Measurements from ENCODE around the gene FBXW2. TPM values are rescaled to one million over a fixed set of nuclear protein-coding genes. Genes with fewer than 3 reads are reported as not detected.

The FBXW2 gene, protein sequence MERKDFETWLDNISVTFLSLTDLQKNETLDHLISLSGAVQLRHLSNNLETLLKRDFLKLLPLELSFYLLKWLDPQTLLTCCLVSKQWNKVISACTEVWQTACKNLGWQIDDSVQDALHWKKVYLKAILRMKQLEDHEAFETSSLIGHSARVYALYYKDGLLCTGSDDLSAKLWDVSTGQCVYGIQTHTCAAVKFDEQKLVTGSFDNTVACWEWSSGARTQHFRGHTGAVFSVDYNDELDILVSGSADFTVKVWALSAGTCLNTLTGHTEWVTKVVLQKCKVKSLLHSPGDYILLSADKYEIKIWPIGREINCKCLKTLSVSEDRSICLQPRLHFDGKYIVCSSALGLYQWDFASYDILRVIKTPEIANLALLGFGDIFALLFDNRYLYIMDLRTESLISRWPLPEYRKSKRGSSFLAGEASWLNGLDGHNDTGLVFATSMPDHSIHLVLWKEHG
- total RNA-seq = 25.6 and 29.5 TPM in 2 replicates

DNA sequence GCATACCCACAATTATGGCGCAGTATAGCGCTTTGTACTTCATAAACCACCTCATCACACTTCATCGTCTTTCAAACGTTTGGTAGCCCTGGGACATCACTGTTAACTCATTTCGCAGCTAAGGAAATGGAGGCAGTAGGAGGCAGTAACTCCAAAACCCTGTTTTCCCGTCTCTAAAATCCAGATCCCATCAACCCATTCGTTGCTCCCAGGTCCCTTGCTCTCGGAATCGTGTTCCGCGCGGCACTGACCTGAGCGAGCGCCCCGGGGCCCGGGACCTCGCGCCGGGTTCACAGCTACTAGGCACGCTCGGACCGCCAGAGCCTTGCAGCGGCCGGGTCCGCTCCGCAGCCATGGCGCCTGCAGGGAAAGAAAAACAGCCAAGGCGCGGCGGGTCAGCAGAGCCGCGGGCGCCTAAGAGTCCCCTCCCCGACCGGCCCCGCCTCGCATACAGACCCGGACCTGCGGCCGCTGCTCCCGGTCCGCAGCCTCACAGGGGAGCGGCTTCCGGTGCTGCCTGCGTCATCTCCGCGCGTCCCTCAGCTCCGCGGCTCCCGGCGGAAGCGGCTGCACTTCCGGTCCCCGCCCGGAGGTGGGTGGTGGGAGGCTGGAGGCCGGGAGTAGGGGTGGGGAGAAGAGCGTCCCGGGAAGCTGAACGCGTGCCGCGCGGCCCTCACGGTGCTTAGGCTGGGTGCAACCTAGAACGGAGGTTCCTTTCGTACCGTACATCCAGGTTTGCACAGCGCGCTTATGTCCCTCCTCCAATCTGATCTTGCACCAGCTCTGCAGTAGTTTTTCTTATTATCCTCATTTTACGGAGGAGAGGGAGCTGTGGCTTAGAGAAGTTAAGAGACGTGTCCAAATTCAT is at the start of gene FBXW2:
Gene FBXW2, minus strand, starts transcription at position 519 of the 868 bp plus-strand sequence. CDS start 5,158 bp downstream, outside the sequence.

DNA sequence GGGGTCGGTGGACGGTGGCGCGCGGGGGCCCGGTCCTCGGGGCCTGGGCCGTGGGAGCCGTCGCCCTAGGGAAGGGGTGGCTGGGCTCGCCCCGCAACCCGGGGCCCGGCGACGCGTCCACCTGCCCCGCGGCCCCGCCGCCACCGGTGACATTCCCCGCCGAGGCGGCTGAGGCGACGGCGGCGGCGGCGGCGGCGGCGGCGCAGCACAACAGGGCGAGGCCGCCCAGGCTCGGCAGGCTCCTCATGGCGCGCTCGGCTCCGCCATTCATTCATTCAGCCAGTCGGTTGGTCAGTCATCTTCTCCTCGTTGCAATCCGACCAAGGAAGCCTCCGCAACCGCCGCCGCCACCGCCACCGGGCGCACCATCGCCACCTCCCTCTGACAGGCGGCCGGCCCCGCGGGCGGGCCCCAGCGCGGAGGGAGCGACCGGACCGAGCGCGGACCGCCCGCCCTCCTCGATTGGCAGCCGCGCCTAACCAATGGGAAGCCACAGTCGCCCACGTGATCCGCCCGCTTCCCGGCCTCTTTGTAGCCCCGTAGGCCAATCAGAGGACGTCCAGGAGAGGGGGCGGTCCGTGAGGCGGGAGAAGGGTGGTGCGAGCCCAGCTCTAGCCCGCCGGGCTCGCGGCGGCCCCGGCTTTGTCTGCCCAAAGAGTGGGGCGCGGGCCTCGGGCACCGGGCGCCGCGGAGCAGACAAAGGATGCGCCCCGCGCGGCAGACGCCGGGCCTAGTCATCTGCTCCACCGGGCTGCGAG is 78.9 kb downstream of the FBXW2 start, which contains the start of gene MEGF9:
Gene MEGF9, minus strand, starts transcription at position 383 of the 758 bp plus-strand sequence. Its CDS starts 112 bp downstream, at position 271.

Other genes starting within 250 kb of the FBXW2 start
- 121 and 153 TPM in 2 replicates for gene CDK5RAP2, start 213.2 kb downstream of the FBXW2 start, total RNA-seq
- gene MEGF9, start 78.9 kb downstream of the FBXW2 start, total RNA-seq = 9.8 and 12.1 TPM in 2 replicates
- 25.6 and 26.3 TPM in 2 replicates for gene PSMD5, start 49.5 kb upstream of the FBXW2 start, total RNA-seq
- 22.9 and 28.7 TPM in 2 replicates for gene PHF19, start 83.8 kb upstream of the FBXW2 start, total RNA-seq
- 1.9 and 3.4 TPM in 2 replicates for gene TRAF1, start 133.4 kb upstream of the FBXW2 start, total RNA-seq

Data from cardiac ventricle fibroblast (primary cell).